PC-3 (cell line): ENCODE results near the gene RAP2B.

Experiments used
- EZH2 ChIP-seq: fragments of 300-600 bp; sonication (generic); IDR thresholded peaks from one replicate; pipeline ENCODE4 v1.6.1; 2017; ENCODE audit warnings: antibody characterized with exemption, mild to moderate bottlenecking, low read length; ENCODE audit not compliant: unreplicated experiment
- EZH2phosphoT487 ChIP-seq: fragments of 300-600 bp; sonication (generic); IDR thresholded peaks from 2 replicates; pipeline ENCODE4 v1.6.1; 2018; ENCODE audit warnings: mild to moderate bottlenecking, antibody characterized with exemption, low read length, borderline replicate concordance
- TF ChIP-seq, protein P1 (sequence below): fragments of 300-600 bp; sonication (generic); conservative IDR thresholded peaks from 2 replicates; pipeline ENCODE4 v1.5.1; 2017; ENCODE audit warnings: antibody characterized with exemption, low read depth, mild to moderate bottlenecking, low read length

DNA sequence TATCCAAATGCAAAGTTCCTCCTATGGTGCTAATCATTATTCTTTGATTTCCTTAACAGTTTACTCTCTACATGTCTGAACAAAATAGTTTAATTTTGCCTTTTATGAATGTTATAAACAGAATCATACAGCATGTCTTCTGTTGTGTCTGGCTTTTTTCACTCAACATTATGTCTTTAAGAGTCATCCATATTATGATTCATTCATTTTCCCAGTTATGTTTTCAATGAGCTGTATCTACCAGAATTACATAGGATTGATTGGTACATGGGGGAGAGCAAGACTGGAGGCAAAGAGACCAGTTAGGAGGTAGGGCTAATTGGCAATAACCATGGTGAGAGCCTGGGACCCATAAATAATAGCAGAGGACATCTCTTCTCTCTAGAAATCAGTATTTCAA lies 16.6 kb upstream of the RAP2B start:
- TF ChIP-seq, protein P1, sequence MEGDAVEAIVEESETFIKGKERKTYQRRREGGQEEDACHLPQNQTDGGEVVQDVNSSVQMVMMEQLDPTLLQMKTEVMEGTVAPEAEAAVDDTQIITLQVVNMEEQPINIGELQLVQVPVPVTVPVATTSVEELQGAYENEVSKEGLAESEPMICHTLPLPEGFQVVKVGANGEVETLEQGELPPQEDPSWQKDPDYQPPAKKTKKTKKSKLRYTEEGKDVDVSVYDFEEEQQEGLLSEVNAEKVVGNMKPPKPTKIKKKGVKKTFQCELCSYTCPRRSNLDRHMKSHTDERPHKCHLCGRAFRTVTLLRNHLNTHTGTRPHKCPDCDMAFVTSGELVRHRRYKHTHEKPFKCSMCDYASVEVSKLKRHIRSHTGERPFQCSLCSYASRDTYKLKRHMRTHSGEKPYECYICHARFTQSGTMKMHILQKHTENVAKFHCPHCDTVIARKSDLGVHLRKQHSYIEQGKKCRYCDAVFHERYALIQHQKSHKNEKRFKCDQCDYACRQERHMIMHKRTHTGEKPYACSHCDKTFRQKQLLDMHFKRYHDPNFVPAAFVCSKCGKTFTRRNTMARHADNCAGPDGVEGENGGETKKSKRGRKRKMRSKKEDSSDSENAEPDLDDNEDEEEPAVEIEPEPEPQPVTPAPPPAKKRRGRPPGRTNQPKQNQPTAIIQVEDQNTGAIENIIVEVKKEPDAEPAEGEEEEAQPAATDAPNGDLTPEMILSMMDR = no peak
- TF ChIP-seq EZH2 = no peak
- TF ChIP-seq EZH2phosphoT487 = no peak
